SK-N-SH treated with all-trans-retinoic acid at 6 μM for 48 hours (cell line): ENCODE data around the gene SYNJ2.

Experiments used
- ATAC-seq: fragments of 200-7000 bp; cut with Tn5 transposase; 3 replicates; pipeline ENCODE4 v1.9.1; 2020; ENCODE audit warnings: mild to moderate bottlenecking, moderate library complexity
- ARNTL ChIP-seq: fragments of 450-650 bp; formaldehyde crosslinking; IDR thresholded peaks from 2 replicates; pipeline ENCODE4 v1.5.0; 2020; ENCODE audit warnings: low read depth, mild to moderate bottlenecking, moderate library complexity, borderline replicate concordance
- CSDC2 ChIP-seq: fragments of 250-450 bp; sonication (Bioruptor Pico); IDR thresholded peaks from 2 replicates; pipeline ENCODE4 v1.5.0; 2020; ENCODE audit warnings: mild to moderate bottlenecking, moderate library complexity
- ESRRG ChIP-seq: fragments of 250-450 bp; sonication (Bioruptor Pico); IDR thresholded peaks from 2 replicates; pipeline ENCODE4 v1.6.1; 2021; ENCODE audit warnings: mild to moderate bottlenecking
- ISL1 ChIP-seq: fragments of 250-450 bp; sonication (Bioruptor Pico); IDR thresholded peaks from 2 replicates; pipeline ENCODE4 v2.1.2; 2022; ENCODE audit warnings: mild to moderate bottlenecking, moderate library complexity
- OSR1 ChIP-seq: fragments of 250-450 bp; sonication (Bioruptor Pico); IDR thresholded peaks from 2 replicates; pipeline ENCODE4 v1.8.0; 2022; ENCODE audit warnings: moderate library complexity, mild to moderate bottlenecking, inconsistent platforms
- PPARA ChIP-seq: fragments of 250-450 bp; sonication (Bioruptor Pico); IDR thresholded peaks from 2 replicates; pipeline ENCODE4 v1.5.0; 2020; ENCODE audit warnings: mild to moderate bottlenecking, borderline replicate concordance
- RARB ChIP-seq: fragments of 250-450 bp; sonication (Bioruptor Pico); IDR thresholded peaks from 2 replicates; pipeline ENCODE4 v1.8.0; 2021; ENCODE audit warnings: mild to moderate bottlenecking, moderate library complexity
- SNAI2 ChIP-seq: fragments of 250-450 bp; sonication (Bioruptor Pico); IDR thresholded peaks from 2 replicates; pipeline ENCODE4 v1.5.0; 2020; ENCODE audit warnings: mild to moderate bottlenecking, moderate library complexity
- TCF4 ChIP-seq: fragments of 250-450 bp; sonication (Bioruptor Pico); IDR thresholded peaks from 2 replicates; pipeline ENCODE4 v1.8.0; 2021; ENCODE audit warnings: mild to moderate bottlenecking, moderate library complexity, borderline replicate concordance
- TOX ChIP-seq: fragments of 250-450 bp; sonication (Bioruptor Pico); IDR thresholded peaks from 2 replicates; pipeline ENCODE4 v1.8.0; 2021; ENCODE audit warnings: mild to moderate bottlenecking, moderate library complexity, borderline replicate concordance
- ZC3H10 ChIP-seq: fragments of 250-450 bp; sonication (Bioruptor Pico); IDR thresholded peaks from 2 replicates; pipeline ENCODE4 v1.5.1; 2021; ENCODE audit warnings: mild to moderate bottlenecking, moderate library complexity
- ZNF565 ChIP-seq: fragments of 450-650 bp; formaldehyde crosslinking; conservative IDR thresholded peaks from 2 replicates; pipeline ENCODE4 v1.5.0; 2020; ENCODE audit warnings: low read depth, mild to moderate bottlenecking, moderate library complexity
- ZNF70 ChIP-seq: fragments of 450-650 bp; formaldehyde crosslinking; IDR thresholded peaks from 2 replicates; pipeline ENCODE4 v1.5.0; 2020; ENCODE audit warnings: mild to moderate bottlenecking, moderate library complexity
- ZNF8 ChIP-seq: fragments of 450-650 bp; formaldehyde crosslinking; IDR thresholded peaks from 2 replicates; pipeline ENCODE4 v1.5.0; 2020; ENCODE audit warnings: mild to moderate bottlenecking, moderate library complexity
- TF ChIP-seq, protein P1 (sequence below): fragments of 250-450 bp; sonication (Bioruptor Pico); IDR thresholded peaks from 2 replicates; pipeline ENCODE4 v1.5.1; 2020; ENCODE audit warnings: low read depth, mild to moderate bottlenecking, moderate library complexity
- TF ChIP-seq, protein P2 (sequence below): fragments of 250-450 bp; sonication (Bioruptor Pico); IDR thresholded peaks from 2 replicates; pipeline ENCODE4 v1.8.0; 2020; ENCODE audit warnings: mild to moderate bottlenecking, moderate library complexity, borderline replicate concordance
- TF ChIP-seq, protein P3 (sequence below): fragments of 250-450 bp; sonication (Bioruptor Pico); IDR thresholded peaks from 2 replicates; pipeline ENCODE4 v1.5.0; 2020; ENCODE audit warnings: mild to moderate bottlenecking, moderate library complexity
- TF ChIP-seq, protein P4 (sequence below): fragments of 250-450 bp; sonication (Bioruptor Pico); IDR thresholded peaks from 2 replicates; pipeline ENCODE4 v1.5.1; 2021; ENCODE audit warnings: mild to moderate bottlenecking, moderate library complexity
- TF ChIP-seq, protein P5 (sequence below): fragments of 250-450 bp; sonication (Bioruptor Pico); IDR thresholded peaks from 2 replicates; pipeline ENCODE4 v1.8.0; 2021; ENCODE audit warnings: low read depth, mild to moderate bottlenecking, moderate library complexity, borderline replicate concordance

The SYNJ2 gene

DNA sequence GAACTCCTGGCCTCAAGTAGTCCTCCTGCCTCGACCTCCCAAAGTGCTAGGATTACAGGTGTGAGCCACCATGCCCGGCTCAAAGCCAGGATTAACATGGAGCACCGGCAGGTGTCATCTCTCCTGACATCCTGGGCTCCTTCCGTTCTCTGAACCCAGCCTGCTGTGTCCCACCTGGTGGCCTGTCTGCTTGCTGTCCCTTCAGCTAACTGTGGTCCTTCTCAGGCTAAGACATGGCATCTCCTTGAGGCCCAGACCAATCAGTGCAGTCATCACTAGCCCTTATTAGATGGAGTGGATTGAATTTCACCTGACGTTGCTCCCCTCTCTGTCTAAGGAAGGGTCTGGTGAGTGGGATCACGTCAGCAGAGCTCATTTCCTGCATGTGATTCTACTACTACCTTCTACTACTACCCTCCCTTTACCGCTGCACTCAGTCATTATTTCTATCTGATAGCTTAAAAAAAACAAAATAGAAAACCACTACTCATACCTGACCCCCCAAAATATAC lies 28.0 kb upstream of the SYNJ2 start (continued):
- TF ChIP-seq, protein P1, sequence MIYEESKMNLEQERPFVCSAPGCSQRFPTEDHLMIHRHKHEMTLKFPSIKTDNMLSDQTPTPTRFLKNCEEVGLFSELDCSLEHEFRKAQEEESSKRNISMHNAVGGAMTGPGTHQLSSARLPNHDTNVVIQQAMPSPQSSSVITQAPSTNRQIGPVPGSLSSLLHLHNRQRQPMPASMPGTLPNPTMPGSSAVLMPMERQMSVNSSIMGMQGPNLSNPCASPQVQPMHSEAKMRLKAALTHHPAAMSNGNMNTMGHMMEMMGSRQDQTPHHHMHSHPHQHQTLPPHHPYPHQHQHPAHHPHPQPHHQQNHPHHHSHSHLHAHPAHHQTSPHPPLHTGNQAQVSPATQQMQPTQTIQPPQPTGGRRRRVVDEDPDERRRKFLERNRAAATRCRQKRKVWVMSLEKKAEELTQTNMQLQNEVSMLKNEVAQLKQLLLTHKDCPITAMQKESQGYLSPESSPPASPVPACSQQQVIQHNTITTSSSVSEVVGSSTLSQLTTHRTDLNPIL = no peak
- no peak for TF ChIP-seq TCF4 (CRISPR knock-in tag)
- TF ChIP-seq ESRRG (CRISPR knock-in tag) = no peak

DNA sequence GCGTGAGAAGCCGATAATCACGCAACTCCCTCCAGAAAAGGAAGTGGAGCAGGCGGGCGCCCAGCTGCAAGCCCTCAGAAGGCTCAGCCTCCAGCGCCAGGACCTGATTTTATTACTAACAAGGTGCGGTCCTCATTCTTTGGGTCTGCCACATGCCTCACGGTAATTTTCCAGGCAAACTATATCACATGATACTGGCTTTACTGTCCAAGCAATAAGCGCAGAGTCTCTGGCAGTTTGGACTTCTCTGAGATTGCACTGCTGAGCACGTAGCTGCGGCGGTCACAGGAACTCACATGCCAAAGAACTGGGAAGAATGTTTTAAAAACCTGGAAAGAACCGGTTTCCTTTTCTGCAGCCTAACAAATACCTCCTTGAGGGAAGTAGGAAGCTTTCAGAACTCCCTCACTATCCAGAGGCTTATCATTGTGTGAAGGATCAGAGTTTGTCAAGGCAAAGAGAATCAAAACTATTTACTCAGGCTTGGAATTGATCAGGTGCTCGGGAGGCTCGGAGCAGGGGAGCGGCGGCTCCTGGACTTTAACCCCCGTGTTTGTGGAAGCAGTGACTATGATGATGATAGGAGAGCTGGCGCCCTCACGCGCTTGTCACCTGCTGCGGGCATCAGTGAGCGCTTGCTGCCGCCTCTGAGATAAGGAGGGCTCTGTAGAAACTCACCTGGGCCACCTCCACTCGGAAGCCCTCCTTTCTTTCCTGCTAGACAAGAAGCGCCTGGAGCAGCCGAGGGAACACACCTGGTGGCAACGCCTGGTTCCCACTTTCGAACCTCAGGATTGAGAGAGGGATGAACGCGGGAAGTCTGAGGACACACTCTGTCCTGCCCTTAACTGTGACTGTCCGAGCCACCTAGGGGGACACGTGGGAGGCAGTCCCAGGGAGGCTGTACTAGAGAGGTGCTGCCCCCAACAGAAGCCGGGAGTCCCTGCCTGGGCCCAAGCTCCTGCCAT lies 27.2 kb upstream of the SYNJ2 start:
- TF ChIP-seq ZNF70 (CRISPR knock-in tag) = no peak
- no peak for TF ChIP-seq ESRRG (CRISPR knock-in tag)
- no peak; the same call in 1 of the 3 replicates for ATAC-seq

DNA sequence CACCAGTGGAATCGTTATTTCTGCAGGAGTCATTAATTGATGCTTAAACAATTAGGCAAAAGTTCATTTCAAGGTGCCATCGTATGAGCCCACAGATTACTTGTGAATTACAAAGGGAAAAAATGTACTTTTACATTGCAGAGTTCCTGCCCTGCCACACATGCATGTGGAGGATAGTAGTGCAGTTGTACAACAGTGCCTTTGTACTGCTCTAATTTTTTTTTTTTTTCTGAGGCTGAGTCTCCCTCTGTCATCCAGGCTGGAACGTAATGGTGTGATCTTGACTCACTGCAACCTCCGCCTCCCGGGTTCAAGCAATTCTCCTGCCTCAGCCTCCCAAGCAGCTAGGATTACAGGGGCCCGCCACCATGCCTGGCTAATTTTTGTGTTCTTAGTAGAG lies 26.0 kb upstream of the SYNJ2 start:
- TF ChIP-seq, protein P2, sequence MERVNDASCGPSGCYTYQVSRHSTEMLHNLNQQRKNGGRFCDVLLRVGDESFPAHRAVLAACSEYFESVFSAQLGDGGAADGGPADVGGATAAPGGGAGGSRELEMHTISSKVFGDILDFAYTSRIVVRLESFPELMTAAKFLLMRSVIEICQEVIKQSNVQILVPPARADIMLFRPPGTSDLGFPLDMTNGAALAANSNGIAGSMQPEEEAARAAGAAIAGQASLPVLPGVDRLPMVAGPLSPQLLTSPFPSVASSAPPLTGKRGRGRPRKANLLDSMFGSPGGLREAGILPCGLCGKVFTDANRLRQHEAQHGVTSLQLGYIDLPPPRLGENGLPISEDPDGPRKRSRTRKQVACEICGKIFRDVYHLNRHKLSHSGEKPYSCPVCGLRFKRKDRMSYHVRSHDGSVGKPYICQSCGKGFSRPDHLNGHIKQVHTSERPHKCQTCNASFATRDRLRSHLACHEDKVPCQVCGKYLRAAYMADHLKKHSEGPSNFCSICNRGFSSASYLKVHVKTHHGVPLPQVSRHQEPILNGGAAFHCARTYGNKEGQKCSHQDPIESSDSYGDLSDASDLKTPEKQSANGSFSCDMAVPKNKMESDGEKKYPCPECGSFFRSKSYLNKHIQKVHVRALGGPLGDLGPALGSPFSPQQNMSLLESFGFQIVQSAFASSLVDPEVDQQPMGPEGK (CRISPR knock-in tag) = no peak
- no peak for TF ChIP-seq TCF4 (CRISPR knock-in tag)
- TF ChIP-seq ZC3H10 = no peak
- TF ChIP-seq ARNTL = no peak
- no peak for TF ChIP-seq PPARA (CRISPR knock-in tag)
- no peak for TF ChIP-seq CSDC2 (CRISPR knock-in tag)
- no peak for TF ChIP-seq RARB
- TF ChIP-seq, protein P3, sequence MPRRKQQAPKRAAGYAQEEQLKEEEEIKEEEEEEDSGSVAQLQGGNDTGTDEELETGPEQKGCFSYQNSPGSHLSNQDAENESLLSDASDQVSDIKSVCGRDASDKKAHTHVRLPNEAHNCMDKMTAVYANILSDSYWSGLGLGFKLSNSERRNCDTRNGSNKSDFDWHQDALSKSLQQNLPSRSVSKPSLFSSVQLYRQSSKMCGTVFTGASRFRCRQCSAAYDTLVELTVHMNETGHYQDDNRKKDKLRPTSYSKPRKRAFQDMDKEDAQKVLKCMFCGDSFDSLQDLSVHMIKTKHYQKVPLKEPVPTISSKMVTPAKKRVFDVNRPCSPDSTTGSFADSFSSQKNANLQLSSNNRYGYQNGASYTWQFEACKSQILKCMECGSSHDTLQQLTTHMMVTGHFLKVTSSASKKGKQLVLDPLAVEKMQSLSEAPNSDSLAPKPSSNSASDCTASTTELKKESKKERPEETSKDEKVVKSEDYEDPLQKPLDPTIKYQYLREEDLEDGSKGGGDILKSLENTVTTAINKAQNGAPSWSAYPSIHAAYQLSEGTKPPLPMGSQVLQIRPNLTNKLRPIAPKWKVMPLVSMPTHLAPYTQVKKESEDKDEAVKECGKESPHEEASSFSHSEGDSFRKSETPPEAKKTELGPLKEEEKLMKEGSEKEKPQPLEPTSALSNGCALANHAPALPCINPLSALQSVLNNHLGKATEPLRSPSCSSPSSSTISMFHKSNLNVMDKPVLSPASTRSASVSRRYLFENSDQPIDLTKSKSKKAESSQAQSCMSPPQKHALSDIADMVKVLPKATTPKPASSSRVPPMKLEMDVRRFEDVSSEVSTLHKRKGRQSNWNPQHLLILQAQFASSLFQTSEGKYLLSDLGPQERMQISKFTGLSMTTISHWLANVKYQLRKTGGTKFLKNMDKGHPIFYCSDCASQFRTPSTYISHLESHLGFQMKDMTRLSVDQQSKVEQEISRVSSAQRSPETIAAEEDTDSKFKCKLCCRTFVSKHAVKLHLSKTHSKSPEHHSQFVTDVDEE (CRISPR knock-in tag) = no peak
- no peak for TF ChIP-seq OSR1
- TF ChIP-seq, protein P4, sequence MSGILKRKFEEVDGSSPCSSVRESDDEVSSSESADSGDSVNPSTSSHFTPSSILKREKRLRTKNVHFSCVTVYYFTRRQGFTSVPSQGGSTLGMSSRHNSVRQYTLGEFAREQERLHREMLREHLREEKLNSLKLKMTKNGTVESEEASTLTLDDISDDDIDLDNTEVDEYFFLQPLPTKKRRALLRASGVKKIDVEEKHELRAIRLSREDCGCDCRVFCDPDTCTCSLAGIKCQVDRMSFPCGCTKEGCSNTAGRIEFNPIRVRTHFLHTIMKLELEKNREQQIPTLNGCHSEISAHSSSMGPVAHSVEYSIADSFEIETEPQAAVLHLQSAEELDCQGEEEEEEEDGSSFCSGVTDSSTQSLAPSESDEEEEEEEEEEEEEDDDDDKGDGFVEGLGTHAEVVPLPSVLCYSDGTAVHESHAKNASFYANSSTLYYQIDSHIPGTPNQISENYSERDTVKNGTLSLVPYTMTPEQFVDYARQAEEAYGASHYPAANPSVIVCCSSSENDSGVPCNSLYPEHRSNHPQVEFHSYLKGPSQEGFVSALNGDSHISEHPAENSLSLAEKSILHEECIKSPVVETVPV (CRISPR knock-in tag) = no peak
- ATAC-seq = no peak

DNA sequence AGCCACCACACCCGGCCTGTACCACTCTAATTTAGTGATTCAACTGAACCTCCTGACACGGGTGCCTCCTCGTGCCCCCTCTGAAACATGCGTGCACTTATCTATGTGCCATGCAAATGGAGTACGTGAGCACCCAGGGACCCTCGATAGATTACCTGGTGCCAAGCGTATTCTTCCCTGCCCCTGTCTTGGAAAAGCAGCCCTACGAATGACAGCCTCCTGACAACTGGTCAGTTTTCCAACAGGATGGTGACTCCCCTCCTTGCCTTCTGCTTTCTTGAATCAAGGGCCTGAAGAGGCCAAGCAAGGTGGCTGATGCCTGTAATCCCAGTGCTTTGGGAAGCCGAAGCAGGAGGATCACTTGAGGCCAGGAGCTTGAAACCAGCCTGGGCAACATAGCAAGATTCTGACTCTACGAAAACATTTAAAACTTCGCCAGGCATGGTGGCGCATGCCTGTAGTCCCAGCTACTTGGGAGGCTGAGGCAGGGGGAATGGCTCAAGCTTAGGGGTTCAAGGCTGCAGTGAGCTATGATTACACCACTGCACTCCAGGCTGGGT lies 25.4 kb upstream of the SYNJ2 start:
- ATAC-seq = no peak
- TF ChIP-seq, protein P4 (CRISPR knock-in tag) = no peak
- TF ChIP-seq ZC3H10 (no peak), ZNF70 (CRISPR knock-in tag) (no peak), ESRRG (CRISPR knock-in tag) (no peak), TOX (CRISPR knock-in tag) (no peak), ISL1 (CRISPR knock-in tag) (no peak), ZNF8 (CRISPR knock-in tag) (no peak), SNAI2 (CRISPR knock-in tag) (no peak), OSR1 (no peak), ZNF565 (CRISPR knock-in tag) (no peak), CSDC2 (CRISPR knock-in tag) (no peak)
- TF ChIP-seq, protein P1 = no peak
- TF ChIP-seq, protein P2 (CRISPR knock-in tag) = no peak
- TF ChIP-seq, protein P5, sequence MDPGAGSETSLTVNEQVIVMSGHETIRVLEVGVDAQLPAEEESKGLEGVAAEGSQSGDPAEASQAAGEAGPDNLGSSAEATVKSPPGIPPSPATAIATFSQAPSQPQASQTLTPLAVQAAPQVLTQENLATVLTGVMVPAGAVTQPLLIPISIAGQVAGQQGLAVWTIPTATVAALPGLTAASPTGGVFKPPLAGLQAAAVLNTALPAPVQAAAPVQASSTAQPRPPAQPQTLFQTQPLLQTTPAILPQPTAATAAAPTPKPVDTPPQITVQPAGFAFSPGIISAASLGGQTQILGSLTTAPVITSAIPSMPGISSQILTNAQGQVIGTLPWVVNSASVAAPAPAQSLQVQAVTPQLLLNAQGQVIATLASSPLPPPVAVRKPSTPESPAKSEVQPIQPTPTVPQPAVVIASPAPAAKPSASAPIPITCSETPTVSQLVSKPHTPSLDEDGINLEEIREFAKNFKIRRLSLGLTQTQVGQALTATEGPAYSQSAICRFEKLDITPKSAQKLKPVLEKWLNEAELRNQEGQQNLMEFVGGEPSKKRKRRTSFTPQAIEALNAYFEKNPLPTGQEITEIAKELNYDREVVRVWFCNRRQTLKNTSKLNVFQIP = no peak
